OCI-LY7 (cell line): Measurements from ENCODE around the gene GRP.

Experiments used
- CTCF ChIP-seq: fragments of 200-600 bp; sonication (generic); conservative IDR thresholded peaks from 2 replicates; pipeline ENCODE4 v1.5.1; 2014; ENCODE audit warnings: mild to moderate bottlenecking, antibody characterized with exemption, low read length, moderate library complexity, mixed read lengths
- EZH2phosphoT487 ChIP-seq: fragments of 200-600 bp; sonication (generic); IDR thresholded peaks from 2 replicates; pipeline ENCODE4 v1.6.1; 2018; ENCODE audit warnings: low read depth, borderline replicate concordance, mild to moderate bottlenecking, mixed run types, antibody characterized with exemption, low read length, moderate library complexity, mixed read lengths

DNA sequence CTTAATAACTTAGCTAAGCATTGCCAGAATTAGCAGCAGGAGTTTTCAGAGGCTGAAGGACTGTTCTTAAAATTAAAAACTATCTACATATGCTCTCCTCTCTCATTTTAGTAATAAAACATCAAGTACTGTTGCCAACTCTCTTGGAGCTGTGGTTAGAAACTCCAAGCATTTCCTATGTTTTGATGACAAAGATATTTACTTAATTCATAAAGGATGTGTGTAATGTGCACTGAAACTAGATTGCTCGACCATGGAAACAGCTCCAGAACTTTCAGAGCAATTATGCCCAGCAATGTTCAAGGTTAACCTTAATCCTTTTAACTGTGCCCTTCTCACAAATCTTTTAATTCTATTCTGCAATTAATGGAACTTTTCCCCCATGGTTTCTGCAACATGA lies 8.4 kb downstream of the GRP start:
- TF ChIP-seq CTCF (no peak), EZH2phosphoT487 (no peak)
